Measurements from ENCODE around the gene CNTNAP5. TPM values are rescaled to one million over a fixed set of nuclear protein-coding genes. Genes with fewer than 3 reads are reported as not detected.

The CNTNAP5 gene
- total and polyA plus RNA-seq, 2 of the 8 experiments (the other 6 are each of a cell fraction or from before 2014, with no cell fraction given), result 0.11 to 0.76 TPM

GRCh38 chr2:124369181-124369580 lies 344.1 kb downstream of the CNTNAP5 start:
- ChIA-PET CTCF (ENCODE audit: partially characterized antibody) (no interaction called here), POLR2A (ENCODE audit: partially characterized antibody) (no interaction called here)
- Histone ChIP-seq H4K8ac (ENCODE audit: extremely low read depth, insufficient read depth, low read length) (no peak overlapping the region), H3K4me2 (ENCODE audit: insufficient read depth in 1 of 2, low read depth in 2 of 2, low read length in 2 of 2) (no peak overlapping the region), H3K79me2 (ENCODE audit: control insufficient read depth in 1 of 2, insufficient read depth in 2 of 2, low read length in 2 of 2) (no peaks in the 10 kb centered on the region), H3K27me3 (replicated peaks in 1 of 4; ENCODE audit: control insufficient read depth in 3 of 4, extremely low read depth in 1 of 4, insufficient read depth in 3 of 4, low read length in 3 of 4) (no peaks in the 10 kb centered on the region), H3K23me2 (ENCODE audit: low read depth, low read length) (no peaks in the 10 kb centered on the region), H2AK5ac (ENCODE audit: low read depth, low read length) (no peak overlapping the region), H4K5ac (ENCODE audit: insufficient read length, low read depth, low read length) (no peak overlapping the region), H3K4me1 (replicated peaks in 1 of 4; ENCODE audit: control insufficient read depth in 3 of 4, insufficient read depth in 4 of 4, low read length in 3 of 4) (no peaks in the 10 kb centered on the region), H3K23ac (ENCODE audit: insufficient read length) (no peak overlapping the region), H3K14ac (ENCODE audit: insufficient read length) (no peak overlapping the region), H2BK15ac (ENCODE audit: low read length) (no peak overlapping the region), H2BK120ac (replicated peaks; ENCODE audit: low read depth, low read length) (no peak overlapping the region), H4K20me1 (replicated peaks in 1 of 2; ENCODE audit: control insufficient read depth in 1 of 2, insufficient read depth in 2 of 2, low read length in 2 of 2) (no peaks in the 10 kb centered on the region), H2BK20ac (ENCODE audit: low read length) (no peak overlapping the region), H3K4ac (replicated peaks; ENCODE audit: insufficient read length, low read depth, low read length) (no peak overlapping the region), H2BK12ac (ENCODE audit: low read depth, low read length) (no peak overlapping the region), H3K27ac (ENCODE audit: low read depth, low read length) (no peak overlapping the region), H3K56ac (replicated peaks; ENCODE audit: insufficient read length, low read depth, low read length) (no peak overlapping the region), H3K4me3 (ENCODE audit: extremely low read depth in 1 of 4, insufficient read depth in 2 of 4, low read depth in 3 of 4, low read length in 4 of 4) (no peak overlapping the region), H3K36me3 (ENCODE audit: control insufficient read depth in 2 of 4, insufficient read depth in 4 of 4, low read length in 3 of 4) (no peaks in the 10 kb centered on the region), H4K91ac (replicated peaks; ENCODE audit: insufficient read length, low read length) (no peak overlapping the region), H2BK5ac (ENCODE audit: low read depth, low read length) (no peak overlapping the region), H3K18ac (ENCODE audit: extremely low read depth, low read length) (no peak overlapping the region), H2AFZ (ENCODE audit: low read length) (no peak overlapping the region), H3K9me3 (ENCODE audit: insufficient read depth in 2 of 2, low read depth in 1 of 2, low read length in 1 of 2) (no peaks in the 10 kb centered on the region), H3K9ac (replicated peaks in 1 of 4; ENCODE audit: extremely low read depth in 1 of 4, low read depth in 3 of 4, low read length in 3 of 4) (no peak overlapping the region), H3K79me1 (ENCODE audit: low read depth, low read length) (no peaks in the 10 kb centered on the region)
- WGBS, 2 experiments (ENCODE audit: extremely low coverage in 1 of 2, insufficient coverage in 1 of 2, insufficient read length in 1 of 2, insufficient replicate concordance in 2 of 2, low coverage in 1 of 2, low lambda C conversion rate in 2 of 2, missing lambda C conversion rate in 1 of 2), result 92% methylated on average over 4 of the region's 4 CpGs; no CpG with 5 or more reads in 1 of the 2 experiments
- no peak for DNase-seq (ENCODE audit: low read depth in 1 of 2, low spot score in 2 of 2)
- TF ChIP-seq USF2 (IDR thresholded peaks at IDR 0.05; ENCODE audit: low read length) (no peak), SUZ12 (IDR thresholded peaks at IDR 0.05; ENCODE audit: low read length) (no peak)
- no peak for FAIRE-seq

All from H1 (cell line).